Spleen (tissue), 11 donors: ENCODE measurements around the gene MLST8. TPM values are rescaled to one million over a fixed set of nuclear protein-coding genes. Genes with fewer than 3 reads are reported as not detected.

ENCODE experiments used
- DNase-seq: peaks from one replicate; pipeline ENCODE4 v3.0.0-alpha.2; 2020
- H3K27ac ChIP-seq, 8 donors: fragments of 200-600 bp; sonication (generic) in 7 of 8; 1 replicate in 4 of 8; 2 replicates in 4 of 8; pipeline versions ENCODE4 v1.5.0 to v1.8.0; 2016 to 2021; ENCODE audit warnings: inconsistent platforms in 4 of 8, mild to moderate bottlenecking in 4 of 8, moderate library complexity in 1 of 8
- H3K27me3 ChIP-seq, 7 donors: fragments of 200-600 bp; sonication (generic) in 6 of 7; replicated peaks in 1 of 7; 1 replicate in 4 of 7; 2 replicates in 3 of 7; pipeline versions ENCODE4 v1.5.0 to v1.8.0; 2016 to 2021; ENCODE audit warnings: inconsistent platforms in 3 of 7, mild to moderate bottlenecking in 1 of 7
- H3K36me3 ChIP-seq, 6 donors: fragments of 200-600 bp; sonication (generic) in 5 of 6; 1 replicate in 4 of 6; 2 replicates in 2 of 6; pipeline versions ENCODE4 v1.5.0 to v1.8.0; 2016 to 2021; ENCODE audit warnings: inconsistent platforms in 2 of 6
- H3K4me1 ChIP-seq, 6 donors: fragments of 200-600 bp; sonication (generic) in 5 of 6; 1 replicate in 3 of 6; 2 replicates in 3 of 6; pipeline versions ENCODE4 v1.5.0 to v1.8.0; 2016 to 2021; ENCODE audit warnings: inconsistent platforms in 3 of 6
- H3K4me3 ChIP-seq, 8 donors: fragments of 200-600 bp; sonication (generic) in 7 of 8; 1 replicate in 4 of 8; 2 replicates in 4 of 8; pipeline versions ENCODE4 v1.5.0 to v1.8.0; 2016 to 2021; ENCODE audit warnings: inconsistent platforms in 4 of 8, mild to moderate bottlenecking in 4 of 8, moderate library complexity in 2 of 8
- H3K9me3 ChIP-seq, 8 donors: fragments of 200-600 bp; sonication (generic) in 7 of 8; 1 replicate in 4 of 8; 2 replicates in 4 of 8; pipeline versions ENCODE4 v1.5.0 to v1.8.0; 2016 to 2021; ENCODE audit warnings: inconsistent platforms in 4 of 8
- POLR2A ChIP-seq, 3 donors: fragments of 450-650 bp; IDR thresholded peaks; one replicate each; pipeline ENCODE4 v1.5.1; 2017; ENCODE audit warnings: antibody characterized with exemption in 3 of 3, mild to moderate bottlenecking in 1 of 3
- POLR2AphosphoS5 ChIP-seq, 3 donors: sonication (generic); formaldehyde crosslinking; IDR thresholded peaks; one replicate each; pipeline ENCODE4 v1.5.1; 2017; ENCODE audit warnings: antibody characterized with exemption in 3 of 3
- WGBS, 5 donors: extraction: QIAGEN DNeasy Blood & Tissue Kit in 3 of 5; methylation state at CpG; one replicate each; pipeline versions ENCODE4 v1.1.5 to v1.1.7; 2013 to 2018; 5-methylcytosine and 5-hydroxymethylcytosine counted together
- intact Hi-C: fragments of 100-400 bp; cut with DNase I; formaldehyde crosslinking; loops from one replicate; pipeline ENCODE4 v1.15.0; 2023; ENCODE audit warnings: low total_unique reads
- polyA plus RNA-seq, 3 donors: library from polyadenylated mRNA; stranded (reverse); fragments of 200-250 nt; gene quantifications; one replicate each; pipeline ENCODE4 v1.2.1, GENCODE V29; 2013
- total RNA-seq, 7 donors: library from RNA; depleted of rRNA in 3 of 7; stranded (reverse); fragments of >200 nt in 3 of 7; fragmentation: NEBNext Ultra II Directional in 4 of 7; extraction: Animal tissue kit (Norgen Biotek cat#: 25700) in 4 of 7; gene quantifications; one replicate each; pipeline versions ENCODE4 v1.1.0 to v1.2.1, GENCODE V29; 2016 to 2021
- TF ChIP-seq, protein P1 (sequence below), 11 experiments: fragments of 200-600 bp in 7 of 11; fragments of 450-650 bp in 4 of 11; sonication (generic) in 4 of 11; IDR thresholded peaks in 8 of 11; conservative IDR thresholded peaks in 3 of 11; 1 replicate in 7 of 11; 2 replicates in 4 of 11; pipeline versions ENCODE4 v1.4.0 to v1.8.0; 2016 to 2021; ENCODE audit warnings: antibody characterized with exemption in 11 of 11, inconsistent platforms in 4 of 11, mild to moderate bottlenecking in 1 of 11
- donor health status: healthy with polysubstance abuse.
- donor health status: DM: no; HTN: no; CAD: no; lungs with moderate emphysema.
- donor health status: DM: no; HTN: no; CAD: no.
- donor health status: Bipolar disorder and iron deficiency.
- donor health status: healthy.
- donor health status: DM: no; HTN: no; CAD: no.
- donor health status: DM: yes; HTN: yes; CAD: no.

MLST8 gene
- total and polyA plus RNA-seq, 10 donors: 25.0 to 61.7 (median 40.6) TPM

- Histone ChIP-seq H3K36me3 (no peaks in the 10 kb centered on the region), H3K4me3 (no peak overlapping the region), H3K27me3 (no peaks in the 10 kb centered on the region), H3K27ac (no peak overlapping the region), H3K4me1 (no peaks in the 10 kb centered on the region), H3K9me3 (no peaks in the 10 kb centered on the region)
- intact Hi-C loops: no loop called here
- WGBS, 5 donors: 74 to 88% (median 82%) methylated on average over 16 to 17 of the region's 17 CpGs
- no peak for DNase-seq
- TF ChIP-seq POLR2A (IDR thresholded peaks at IDR 0.05) (no peak), POLR2AphosphoS5 (IDR thresholded peaks at IDR 0.05) (no peak)
- TF ChIP-seq, protein P1, sequence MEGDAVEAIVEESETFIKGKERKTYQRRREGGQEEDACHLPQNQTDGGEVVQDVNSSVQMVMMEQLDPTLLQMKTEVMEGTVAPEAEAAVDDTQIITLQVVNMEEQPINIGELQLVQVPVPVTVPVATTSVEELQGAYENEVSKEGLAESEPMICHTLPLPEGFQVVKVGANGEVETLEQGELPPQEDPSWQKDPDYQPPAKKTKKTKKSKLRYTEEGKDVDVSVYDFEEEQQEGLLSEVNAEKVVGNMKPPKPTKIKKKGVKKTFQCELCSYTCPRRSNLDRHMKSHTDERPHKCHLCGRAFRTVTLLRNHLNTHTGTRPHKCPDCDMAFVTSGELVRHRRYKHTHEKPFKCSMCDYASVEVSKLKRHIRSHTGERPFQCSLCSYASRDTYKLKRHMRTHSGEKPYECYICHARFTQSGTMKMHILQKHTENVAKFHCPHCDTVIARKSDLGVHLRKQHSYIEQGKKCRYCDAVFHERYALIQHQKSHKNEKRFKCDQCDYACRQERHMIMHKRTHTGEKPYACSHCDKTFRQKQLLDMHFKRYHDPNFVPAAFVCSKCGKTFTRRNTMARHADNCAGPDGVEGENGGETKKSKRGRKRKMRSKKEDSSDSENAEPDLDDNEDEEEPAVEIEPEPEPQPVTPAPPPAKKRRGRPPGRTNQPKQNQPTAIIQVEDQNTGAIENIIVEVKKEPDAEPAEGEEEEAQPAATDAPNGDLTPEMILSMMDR (IDR thresholded peaks at IDR 0.05 in 8 of 11, conservative IDR thresholded peaks at IDR 0.05 in 3 of 11): no peak
Observed at GRCh38 chr16:2187212-2187611, 18.0 kb upstream of the MLST8 start.

DNA sequence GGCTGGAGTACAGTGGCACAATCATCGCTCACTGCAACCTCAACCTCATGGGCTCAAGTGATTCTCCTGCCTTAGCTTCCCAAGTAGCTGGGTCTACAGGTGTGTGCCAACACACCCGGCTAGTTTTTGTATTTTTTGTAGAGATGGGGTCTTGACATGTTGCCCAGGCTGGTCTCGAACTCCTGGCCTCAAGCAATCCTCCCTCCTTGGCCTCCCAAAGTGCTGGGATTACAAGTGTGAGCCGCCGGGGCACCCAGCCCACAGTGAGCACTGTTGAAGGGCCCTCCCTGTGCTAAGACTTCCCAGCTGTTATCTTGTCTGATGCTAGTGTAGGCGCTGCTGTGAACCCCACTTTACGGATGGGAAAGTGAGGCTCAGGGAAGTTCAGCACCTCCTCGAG is 16.9 kb upstream of the MLST8 start:
- Histone ChIP-seq H3K27me3 (peaks cover 0 to 2% (median 0%) of the 10 kb centered on the region in 7 donors), H3K4me3 (no peak overlapping the region), H3K9me3 (no peaks in the 10 kb centered on the region), H3K36me3 (no peaks in the 10 kb centered on the region), H3K4me1 (no peaks in the 10 kb centered on the region), H3K27ac (no peak overlapping the region)
- TF ChIP-seq, protein P1 (IDR thresholded peaks at IDR 0.05 in 8 of 11, conservative IDR thresholded peaks at IDR 0.05 in 3 of 11): no peak
- WGBS, 5 donors: 90 to 96% (median 94%) methylated on average over 8 of the region's 8 CpGs
- DNase-seq: no peak
- intact Hi-C loops: no loop called here

- Histone ChIP-seq H3K9me3 (no peaks in the 10 kb centered on the region), H3K27ac (no peak overlapping the region), H3K36me3 (no peaks in the 10 kb centered on the region), H3K4me1 (no peaks in the 10 kb centered on the region), H3K4me3 (no peak overlapping the region), H3K27me3 (peaks cover 0 to 12% (median 6%) of the 10 kb centered on the region in 7 donors)
- no peak for DNase-seq
- WGBS, 5 donors: 91 to 93% (median 91%) methylated on average over 7 to 25 of the region's 25 CpGs
- intact Hi-C loops: no loop called here
- TF ChIP-seq, protein P1 (IDR thresholded peaks at IDR 0.05 in 8 of 11, conservative IDR thresholded peaks at IDR 0.05 in 3 of 11): no peak
- TF ChIP-seq POLR2A (IDR thresholded peaks at IDR 0.05) (no peak), POLR2AphosphoS5 (IDR thresholded peaks at IDR 0.05) (no peak)
Observed at GRCh38 chr16:2189252-2189893, 15.9 kb upstream of the MLST8 start.

- Histone ChIP-seq H3K4me3 (no peak overlapping the region), H3K9me3 (no peaks in the 10 kb centered on the region), H3K27me3 (peaks cover 2 to 19% (median 14%) of the 10 kb centered on the region in 7 donors), H3K4me1 (peaks cover 0 to 5% (median 4%) of the 10 kb centered on the region in 6 donors), H3K36me3 (no peaks in the 10 kb centered on the region), H3K27ac (no peak overlapping the region)
- WGBS, 5 donors: 75 to 91% (median 87%) methylated on average over 10 to 24 of the region's 24 CpGs
- DNase-seq: no peak
- TF ChIP-seq POLR2AphosphoS5 (IDR thresholded peaks at IDR 0.05): no peak
- TF ChIP-seq, protein P1 (IDR thresholded peaks at IDR 0.05 in 8 of 11, conservative IDR thresholded peaks at IDR 0.05 in 3 of 11): no peak
- no peak for TF ChIP-seq POLR2A (IDR thresholded peaks at IDR 0.05)
- intact Hi-C loops: no loop called here
Observed at GRCh38 chr16:2190002-2190658, 15.1 kb upstream of the MLST8 start.
